ENCODE measurements around the gene CFAP100.

CFAP100 gene

DNA sequence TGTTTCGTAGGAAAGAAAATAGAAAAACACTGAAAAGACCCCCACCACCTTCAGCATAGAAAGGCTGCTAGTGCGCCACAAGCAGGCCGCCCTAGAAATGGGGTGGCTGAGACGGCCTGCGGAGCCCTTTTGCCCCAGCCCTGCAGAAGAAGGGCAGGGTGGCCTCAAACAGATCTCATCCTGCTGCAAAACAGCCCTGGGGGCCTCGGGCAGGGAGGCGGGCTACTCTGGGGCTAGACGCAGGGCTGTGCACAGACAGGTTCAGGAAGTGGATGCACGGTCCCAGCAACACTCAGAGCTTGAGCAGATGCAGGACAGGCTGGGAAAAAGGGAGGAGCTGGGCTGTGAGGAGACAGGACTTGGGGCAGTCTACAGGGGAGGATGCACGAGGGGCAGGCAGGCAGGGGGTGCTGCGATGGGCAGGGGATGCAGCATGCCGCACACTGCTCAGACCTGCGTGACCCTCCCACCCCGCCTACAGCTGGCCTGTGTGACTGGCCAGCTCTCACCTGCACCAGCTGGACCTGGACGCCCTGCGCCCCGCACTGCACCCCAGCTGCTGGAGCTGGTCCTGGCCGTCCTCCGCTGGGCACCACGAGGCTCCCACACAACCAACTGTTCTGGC is 46.7 kb downstream of the CFAP100 start:
- no peak for DNase-seq (ENCODE audit: low read depth)

- no peak for DNase-seq (ENCODE audit: low read depth)
Observed at GRCh38 chr3:126442094-126442855, 47.6 kb downstream of the CFAP100 start.

DNA sequence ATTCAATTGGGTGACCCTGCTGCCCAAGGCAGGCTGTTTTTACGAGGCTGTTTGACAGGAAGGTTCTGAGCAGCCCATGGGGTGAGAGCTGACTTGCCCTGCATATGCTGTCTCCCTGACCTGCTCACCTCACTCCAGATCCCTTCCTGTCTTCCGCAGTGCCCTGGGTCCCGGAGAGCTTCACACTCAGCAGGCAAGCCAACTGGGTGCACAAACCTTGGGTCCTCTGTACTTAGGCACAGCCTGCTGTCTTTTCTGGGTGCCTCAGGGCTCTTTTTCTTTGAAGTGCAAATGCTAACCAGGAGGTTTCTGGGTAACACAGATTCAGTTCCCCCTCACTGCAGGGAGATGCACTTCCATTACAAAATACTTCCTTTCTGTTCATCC is 48.1 kb downstream of the CFAP100 start:
- no peak for DNase-seq (ENCODE audit: low read depth)

DNA sequence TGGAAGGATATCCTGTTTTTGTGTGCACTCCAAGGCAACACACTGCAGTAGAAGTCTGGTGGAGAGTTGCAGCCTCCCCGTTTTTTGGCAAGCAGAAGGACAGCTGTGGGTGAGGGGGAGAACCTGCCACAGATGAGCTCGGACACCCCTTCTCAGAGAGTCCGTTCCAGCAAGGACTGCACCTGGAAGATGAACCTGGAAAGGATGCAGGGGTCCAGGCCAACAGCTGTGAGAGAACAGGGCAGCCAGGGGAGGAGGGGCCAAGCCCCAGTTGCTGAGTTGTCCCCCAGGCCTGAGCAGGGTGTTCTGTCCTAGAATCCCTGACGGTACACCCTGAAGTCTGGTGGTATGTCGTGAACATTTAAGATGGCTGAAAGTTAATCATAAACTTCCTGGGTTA is 50.8 kb downstream of the CFAP100 start:
- DNase-seq (ENCODE audit: low read depth) = no peak

DNA sequence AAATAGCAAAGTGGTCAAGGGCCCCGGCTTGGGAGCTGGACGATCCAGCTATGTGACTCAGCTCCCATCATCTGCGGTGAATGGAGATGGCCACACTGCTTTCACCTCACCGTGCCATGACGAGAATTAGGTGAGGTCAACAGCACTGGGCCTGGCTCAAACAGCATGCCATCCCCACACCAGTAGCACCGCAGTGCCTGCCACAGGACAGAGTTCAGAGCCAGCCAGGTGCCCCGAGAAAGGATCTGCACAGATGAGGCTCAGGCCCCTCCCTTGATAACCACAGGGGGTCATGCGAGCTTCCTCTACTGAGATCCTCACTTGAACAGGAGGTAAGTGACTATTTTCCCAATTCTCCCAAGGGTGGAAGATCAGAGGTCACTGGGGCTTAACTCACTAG is 51.6 kb downstream of the CFAP100 start:
- no peak for DNase-seq (ENCODE audit: low read depth)

DNA sequence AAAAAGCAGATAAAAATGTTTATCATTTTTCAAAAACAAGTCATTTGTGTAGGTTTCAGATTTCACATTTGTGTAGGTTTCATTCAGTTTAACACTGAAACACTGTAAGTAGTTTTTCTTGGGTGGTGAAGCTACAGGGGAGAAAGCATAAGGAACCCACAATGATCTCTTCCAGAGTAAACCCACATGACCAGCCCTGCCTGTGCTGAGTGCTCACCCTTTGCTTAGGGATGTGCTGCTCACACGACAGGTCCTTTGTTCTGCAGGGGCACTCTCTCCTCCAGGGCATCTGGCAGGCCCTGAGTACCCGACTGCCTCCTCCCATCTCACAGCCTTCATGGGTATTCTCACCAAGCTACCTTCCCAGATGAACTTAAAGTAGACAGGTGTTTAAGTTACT is 52.1 kb downstream of the CFAP100 start:
- DNase-seq (ENCODE audit: low read depth) = peak; percentile 40

GRCh38 chr3:126447456-126448106 is 52.9 kb downstream of the CFAP100 start:
- DNase-seq (ENCODE audit: low read depth) = no peak

GRCh38 chr3:126448136-126448892 is 53.6 kb downstream of the CFAP100 start:
- no peak for DNase-seq (ENCODE audit: low read depth)

DNA sequence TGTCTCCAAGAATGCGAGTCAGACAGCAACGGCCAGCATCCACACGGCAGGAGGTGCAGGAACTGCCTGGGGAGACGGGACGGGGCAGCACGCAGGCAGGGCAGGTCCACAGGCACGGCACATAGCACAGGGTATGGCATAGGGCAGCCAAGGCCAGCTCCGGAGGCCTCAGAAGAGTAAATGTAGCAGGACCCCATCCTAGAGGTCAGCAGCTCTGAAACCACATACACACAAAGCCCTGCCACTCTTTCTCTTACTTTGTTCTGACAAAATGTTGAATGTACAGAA is 54.1 kb downstream of the CFAP100 start:
- no peak for DNase-seq (ENCODE audit: low read depth)

DNA sequence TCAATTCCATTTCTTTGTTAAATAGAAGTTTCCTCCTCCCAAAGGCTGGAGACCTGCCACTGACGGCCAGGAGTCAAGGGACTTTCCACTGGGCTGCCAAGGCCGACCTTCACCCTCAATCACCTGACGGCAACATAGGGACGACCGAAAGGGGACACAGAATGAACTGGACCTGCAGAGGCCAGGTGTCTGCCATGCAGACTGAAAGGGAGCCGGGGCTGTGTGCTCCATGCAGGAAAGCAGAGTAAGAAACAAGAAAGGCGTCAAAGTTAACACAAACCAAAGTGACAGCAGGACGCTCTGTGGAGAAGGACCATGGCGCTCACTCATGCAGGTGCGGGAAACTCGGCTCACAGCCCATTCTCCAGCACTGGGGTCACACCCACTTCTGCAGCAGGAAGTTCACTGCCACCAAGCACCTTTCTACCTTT is 54.9 kb downstream of the CFAP100 start:
- no peak for DNase-seq (ENCODE audit: low read depth)

- DNase-seq (ENCODE audit: low read depth) = no peak
Observed at GRCh38 chr3:126450219-126450618, 55.5 kb downstream of the CFAP100 start.

GRCh38 chr3:126450744-126451143 is 56.0 kb downstream of the CFAP100 start:
- DNase-seq (ENCODE audit: low read depth) = no peak

GRCh38 chr3:126451511-126451910 is 56.8 kb downstream of the CFAP100 start:
- DNase-seq (ENCODE audit: low read depth) = no peak

- no peak for DNase-seq (ENCODE audit: low read depth)
Observed at GRCh38 chr3:126452213-126452612, 57.5 kb downstream of the CFAP100 start.

GRCh38 chr3:126454025-126454424 is 59.3 kb downstream of the CFAP100 start:
- DNase-seq (ENCODE audit: low read depth) = no peak

DNA sequence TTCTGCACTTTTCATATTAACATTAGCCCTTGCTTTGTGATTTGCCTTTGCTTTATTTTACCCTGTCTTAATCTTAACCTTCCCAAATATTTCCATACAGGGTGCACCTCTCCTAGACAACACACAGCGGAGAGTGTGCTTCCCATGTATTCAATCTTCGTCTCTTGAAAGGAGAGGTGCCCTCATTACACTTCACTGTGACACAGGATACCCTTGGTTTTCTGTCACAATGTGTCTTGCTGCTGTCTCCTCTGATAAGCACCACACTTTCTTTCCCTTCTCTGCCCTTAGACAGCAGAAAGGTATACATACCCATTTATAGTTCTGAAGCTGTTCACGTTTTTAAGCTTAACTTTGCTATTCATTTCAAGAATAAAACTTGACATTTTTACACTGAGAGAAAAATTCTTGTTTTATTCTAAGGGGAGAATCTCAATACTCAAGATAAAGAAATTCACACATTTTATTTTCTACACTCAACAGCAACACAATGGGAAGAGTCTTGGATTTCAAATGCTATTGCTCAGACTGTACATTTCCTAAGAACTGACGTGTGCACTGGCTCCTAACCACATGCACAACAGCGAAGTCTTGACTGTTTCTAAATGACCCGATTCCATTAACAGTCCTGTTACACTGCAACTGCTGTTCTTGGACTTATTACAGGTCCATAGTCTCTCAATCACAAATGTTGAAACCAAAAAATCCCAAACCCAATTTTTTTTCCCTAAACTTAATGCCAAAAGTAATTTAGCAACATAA is 59.9 kb downstream of the CFAP100 start:
- DNase-seq (ENCODE audit: low read depth) = no peak

DNA sequence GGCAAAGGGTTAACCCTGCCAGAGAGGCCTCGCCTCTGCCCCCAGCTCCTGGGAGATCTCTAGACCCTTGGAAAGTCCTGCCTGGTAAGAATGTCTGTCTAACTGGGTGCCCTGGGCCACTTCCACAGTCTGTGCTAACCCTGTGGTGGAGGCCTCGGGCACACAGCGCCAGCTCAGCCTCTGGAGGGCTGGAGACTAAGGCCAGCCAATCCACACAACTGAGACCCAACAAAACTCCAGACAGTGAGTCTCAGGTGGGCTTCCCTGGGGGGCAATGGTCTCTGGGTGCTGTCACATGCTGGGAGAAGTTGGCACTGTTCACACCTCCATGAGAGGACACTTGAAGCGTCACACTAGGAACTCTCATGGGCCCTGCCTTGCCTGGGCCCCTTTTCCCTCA is 61.5 kb downstream of the CFAP100 start:
- no peak for DNase-seq (ENCODE audit: low read depth)

DNA sequence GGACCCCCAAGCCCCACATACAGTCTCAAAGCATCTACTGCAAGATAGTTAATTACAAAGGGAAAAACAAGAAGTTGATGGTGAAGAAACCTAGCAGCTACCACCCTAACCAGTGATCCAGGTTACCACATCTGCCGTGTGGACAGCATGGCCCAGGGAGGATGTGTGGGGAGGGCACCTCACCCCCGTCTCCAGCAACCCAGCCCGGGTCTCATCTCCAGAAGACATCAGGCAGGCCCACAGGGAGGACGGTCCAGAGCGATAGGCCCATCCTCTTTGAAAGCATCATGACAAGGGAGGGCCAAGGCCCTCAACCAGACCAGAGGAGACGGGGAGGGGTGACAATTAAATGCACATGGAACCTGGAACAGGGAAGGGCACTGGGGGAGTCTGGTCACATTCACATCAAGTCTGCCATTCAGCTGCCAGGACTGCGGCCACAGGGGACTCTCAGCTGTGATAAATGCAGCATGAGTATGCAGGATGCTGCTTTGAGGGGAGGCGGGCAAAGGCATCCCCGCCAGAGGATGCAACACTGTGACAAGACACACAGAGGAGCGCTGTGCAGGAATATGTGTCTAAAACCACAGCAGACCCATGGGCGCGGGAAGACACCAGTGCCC is 62.2 kb downstream of the CFAP100 start:
- DNase-seq (ENCODE audit: low read depth) = no peak

GRCh38 chr3:126459111-126459762 is 64.5 kb downstream of the CFAP100 start:
- no peak for DNase-seq (ENCODE audit: low read depth)

DNA sequence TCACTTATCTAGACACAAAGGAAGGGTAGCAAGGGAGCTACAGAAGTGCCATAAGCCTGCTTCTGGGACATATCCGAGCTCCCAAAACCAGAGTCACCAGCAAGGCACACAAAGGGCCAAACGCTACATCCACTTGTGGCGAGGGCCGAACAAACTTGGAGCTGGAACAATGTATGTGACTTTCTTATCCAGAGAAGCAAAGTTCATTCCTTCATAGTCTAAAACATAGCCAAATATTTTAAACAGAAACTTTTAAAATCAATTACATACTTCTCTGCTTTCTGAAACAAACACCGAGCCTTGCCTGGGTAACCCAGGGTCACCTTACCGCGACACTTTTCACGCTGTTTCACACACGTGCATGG is 65.0 kb downstream of the CFAP100 start:
- DNase-seq (ENCODE audit: low read depth) = no peak

DNA sequence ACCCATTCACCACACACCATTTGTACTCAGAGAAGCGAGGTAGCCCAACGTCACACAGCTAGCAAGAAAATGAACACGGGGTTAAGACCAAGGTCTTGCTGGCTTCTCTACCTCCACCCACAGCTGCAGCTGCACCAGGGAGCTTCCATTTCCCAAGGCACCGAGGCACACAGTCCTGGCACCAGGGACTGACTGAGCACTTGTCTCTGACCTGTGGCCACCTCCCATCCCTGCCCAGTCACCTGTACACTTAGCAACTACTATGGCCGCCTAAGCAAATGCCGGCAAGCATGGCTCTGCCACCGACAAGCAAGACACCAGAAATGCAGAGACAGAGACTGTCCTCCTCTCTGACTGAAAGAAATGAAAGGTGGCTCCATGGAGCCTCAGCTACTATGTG is 65.7 kb downstream of the CFAP100 start:
- no peak for DNase-seq (ENCODE audit: low read depth)

All from iris pigment epithelial cell (primary cell).